HCT116 (cell line): ENCODE measurements around the gene FAM193A. TPM values are rescaled to one million over a fixed set of nuclear protein-coding genes. Genes with fewer than 3 reads are reported as not detected.

Experiments
- ATAC-seq: fragments of 200-7000 bp; cut with Tn5 transposase; 2 replicates; pipeline ENCODE4 v1.9.1; 2020; ENCODE audit warnings: mild to moderate bottlenecking, moderate library complexity
- BruUV-seq: library from RNA; stranded (reverse); fragments of 400-500 nt; replicated peaks from 2 replicates; lab custom pipeline; 2021; lab: Mats Ljungman, UMichigan
- CTCF ChIA-PET: fragments of 300-600 bp; sonication (Branson Sonifier 250); formaldehyde crosslinking; loops from one replicate; lab custom pipeline; 2021; ENCODE audit warnings: antibody characterized with exemption; lab: Charles Lee
- POLR2A ChIA-PET: fragments of 300-600, 350-600 bp; sonication (Branson Sonifier 250); formaldehyde crosslinking; loops from one replicate; lab custom pipeline; 2021; ENCODE audit warnings: antibody characterized with exemption; lab: Charles Lee
- RAD21 ChIA-PET, 2 experiments: fragments of 300-600 bp; sonication (Branson Sonifier 250); formaldehyde crosslinking; loops; one replicate each; lab custom pipeline; 2023; ENCODE audit warnings: low total read pairs in 2 of 2; ENCODE audit not compliant: uncharacterized antibody in 2 of 2, unreplicated experiment in 2 of 2, low non-redundant PET in 1 of 2; lab: Charles Lee
- DNase-seq: peaks from one replicate; pipeline ENCODE4 v3.0.0-alpha.2; 2010; ENCODE audit warnings: low read depth, low spot score
- H2AFZ ChIP-seq: fragments of 200-600 bp; shearing (Covaris generic), sonication (generic); 2 replicates; pipeline ENCODE4 v1.6.1; 2017; ENCODE audit warnings: low read depth, mixed run types, mixed read lengths, antibody characterized with exemption, low read length; ENCODE audit not compliant: poor library complexity, severe bottlenecking
- H3K27ac ChIP-seq: 2 replicates; pipeline ENCODE4 v1.5.1; 2012; ENCODE audit warnings: low read depth, low read length
- H3K27me3 ChIP-seq: fragments of 200-600 bp; sonication (generic); 2 replicates; pipeline ENCODE4 v1.6.1; 2016; ENCODE audit warnings: mixed run types, low read length, mixed read lengths; ENCODE audit not compliant: insufficient read depth
- H3K36me3 ChIP-seq, 2 experiments: fragments of 200-500 bp in 1 of 2; fragments of 200-600 bp in 1 of 2; sonication (Bioruptor generic) in 1 of 2; sonication (generic) in 1 of 2; 2 replicates each; pipeline versions ENCODE4 v1.5.1 to v1.6.1; 2014 to 2016; ENCODE audit warnings: low read length in 2 of 2, inconsistent platforms in 1 of 2, mixed read lengths in 1 of 2, mixed run types in 1 of 2; ENCODE audit not compliant: insufficient read depth in 2 of 2, control insufficient read depth in 1 of 2
- H3K4me1 ChIP-seq, 2 experiments: fragments of 200-600 bp in 1 of 2; sonication (generic) in 1 of 2; 2 replicates each; pipeline versions ENCODE4 v1.5.1 to v1.6.1; 2012 to 2017; ENCODE audit warnings: low read length in 2 of 2, inconsistent platforms in 1 of 2, mild to moderate bottlenecking in 1 of 2, mixed read lengths in 1 of 2, mixed run types in 1 of 2, moderate library complexity in 1 of 2; ENCODE audit not compliant: insufficient read depth in 2 of 2, control insufficient read depth in 1 of 2
- H3K4me2 ChIP-seq: fragments of 200-600 bp; sonication (generic); 2 replicates; pipeline ENCODE4 v1.6.1; 2017; ENCODE audit warnings: mixed run types, low read length, mixed read lengths
- H3K4me3 ChIP-seq, 2 experiments: fragments of 200-600 bp in 1 of 2; sonication (generic) in 1 of 2; replicated peaks in 1 of 2; 2 replicates each; pipeline ENCODE4 v1.5.1; 2011 to 2016; ENCODE audit warnings: low read length in 2 of 2, control low read depth in 1 of 2, low read depth in 1 of 2, mild to moderate bottlenecking in 1 of 2, mixed read lengths in 1 of 2, mixed run types in 1 of 2
- H3K79me2 ChIP-seq: fragments of 200-600 bp; sonication (generic); 2 replicates; pipeline ENCODE4 v1.6.1; 2017; ENCODE audit warnings: mild to moderate bottlenecking, mixed run types, low read length, moderate library complexity, mixed read lengths; ENCODE audit not compliant: insufficient read depth
- H3K9ac ChIP-seq: fragments of 200-600 bp; sonication (generic); 2 replicates; pipeline ENCODE4 v1.6.1; 2016; ENCODE audit warnings: low read length, mixed read lengths
- H3K9me2 ChIP-seq: fragments of 200-600 bp; sonication (generic), shearing (Covaris generic); 2 replicates; pipeline ENCODE4 v1.6.1; 2017; ENCODE audit warnings: mixed run types, mild to moderate bottlenecking, moderate library complexity; ENCODE audit not compliant: insufficient read depth
- H3K9me3 ChIP-seq, 2 experiments: fragments of 200-500 bp in 1 of 2; fragments of 200-600 bp in 1 of 2; sonication (Bioruptor generic) in 1 of 2; sonication (generic) in 1 of 2; 2 replicates each; pipeline ENCODE4 v1.6.1; 2014 to 2017; ENCODE audit warnings: low read length in 2 of 2, mixed read lengths in 2 of 2, inconsistent platforms in 1 of 2, low read depth in 1 of 2, mild to moderate bottlenecking in 1 of 2, mixed run types in 1 of 2, moderate library complexity in 1 of 2; ENCODE audit not compliant: control insufficient read depth in 1 of 2, insufficient read depth in 1 of 2
- H4K20me1 ChIP-seq: fragments of 200-600 bp; sonication (generic), shearing (Covaris generic); 2 replicates; pipeline ENCODE4 v1.6.1; 2017; ENCODE audit warnings: mixed run types, mild to moderate bottlenecking, moderate library complexity; ENCODE audit not compliant: insufficient read depth
- CBX3 ChIP-seq: IDR thresholded peaks from 2 replicates; pipeline ENCODE4 v1.6.1; 2012; ENCODE audit warnings: low read depth
- CEBPB ChIP-seq: IDR thresholded peaks from 2 replicates; pipeline ENCODE4 v1.6.1; 2012; ENCODE audit warnings: low read depth
- EZH2 ChIP-seq: fragments of 200-600 bp; sonication (generic); IDR thresholded peaks from 2 replicates; pipeline ENCODE4 v1.6.1; 2017; ENCODE audit warnings: antibody characterized with exemption, mixed run types
- EZH2phosphoT487 ChIP-seq: fragments of 200-600 bp; IDR thresholded peaks from 2 replicates; pipeline ENCODE4 v1.6.1; 2018; ENCODE audit warnings: antibody characterized with exemption, borderline replicate concordance
- FOSL1 ChIP-seq: IDR thresholded peaks from 2 replicates; pipeline ENCODE4 v1.6.1; 2012; ENCODE audit warnings: low read depth
- POLR2A ChIP-seq: IDR thresholded peaks from 2 replicates; pipeline ENCODE4 v1.7.0; 2011; ENCODE audit warnings: borderline replicate concordance; ENCODE audit not compliant: insufficient read depth, insufficient read length; ENCODE audit errors: extremely low read depth
- POLR2AphosphoS5 ChIP-seq: IDR thresholded peaks from 2 replicates; pipeline ENCODE4 v1.6.1; 2011; ENCODE audit warnings: mild to moderate bottlenecking, low read depth, low read length, moderate library complexity
- RAD21 ChIP-seq: IDR thresholded peaks from 2 replicates; pipeline ENCODE4 v1.6.1; 2012; ENCODE audit warnings: low read depth, mild to moderate bottlenecking
- SIN3A ChIP-seq: IDR thresholded peaks from 2 replicates; pipeline ENCODE4 v1.6.1; 2012; ENCODE audit warnings: low read depth
- SP1 ChIP-seq: IDR thresholded peaks from 2 replicates; pipeline ENCODE4 v1.6.1; 2012; ENCODE audit warnings: low read depth
- SRF ChIP-seq: IDR thresholded peaks from 2 replicates; pipeline ENCODE4 v1.6.1; 2012; ENCODE audit warnings: low read depth
- ZBTB33 ChIP-seq: IDR thresholded peaks from 2 replicates; pipeline ENCODE4 v1.6.1; 2011; ENCODE audit warnings: mild to moderate bottlenecking, low read length, moderate library complexity; ENCODE audit not compliant: insufficient replicate concordance; ENCODE audit errors: extremely low read depth
- ZFX ChIP-seq: fragments of 450-650 bp; IDR thresholded peaks from 2 replicates; pipeline ENCODE4 v1.6.1; 2017
- intact Hi-C: fragments of 100-400 bp; cut with micrococcal nuclease; formaldehyde crosslinking; loops from 2 replicates; pipeline ENCODE4 v1.10.0; 2022
- total RNA-seq: library from RNA; stranded (reverse); gene quantifications from one replicate; pipeline ENCODE4 v1.2.1, GENCODE V29; 2021; ENCODE audit not compliant: unreplicated experiment
- TF ChIP-seq, protein P1 (sequence below), 3 experiments: fragments of 200-600 bp in 1 of 3; sonication (generic) in 1 of 3; IDR thresholded peaks in 2 of 3; conservative IDR thresholded peaks in 1 of 3; 2 replicates each; pipeline ENCODE4 v1.5.1; 2012 to 2017; ENCODE audit warnings: low read depth in 2 of 3, low read length in 2 of 3, antibody characterized with exemption in 1 of 3, borderline replicate concordance in 1 of 3, control low read depth in 1 of 3, mild to moderate bottlenecking in 1 of 3, mixed read lengths in 1 of 3, mixed run types in 1 of 3, moderate library complexity in 1 of 3; ENCODE audit not compliant: insufficient read depth in 1 of 3

The FAM193A gene
- total RNA-seq, 1 experiment from 2014 or later: 15.7 TPM

GRCh38 chr4:2560167-2560566, 23.7 kb downstream of the FAM193A start:
- H3K79me2 ChIP-seq: peaks cover 95% of the 10 kb centered on the region
- ATAC-seq: no peak
- POLR2A ChIA-PET: no interaction called here

More at GRCh38 chr4:2560167-2560566, 23.7 kb downstream of the FAM193A start:
- no TSS peak for BruUV-seq
- CTCF ChIA-PET: no interaction called here
- Histone ChIP-seq H3K27ac (no peak overlapping the region), H3K27me3 (no peaks in the 10 kb centered on the region), H3K9ac (no peak overlapping the region), H3K4me3 (no peak overlapping the region), H3K36me3 (no peaks in the 10 kb centered on the region), H3K4me2 (no peak overlapping the region), H3K9me3 (no peaks in the 10 kb centered on the region)
- intact Hi-C loops: no loop called here
- TF ChIP-seq EZH2phosphoT487 (no peak), RAD21 (no peak), ZBTB33 (no peak), SRF (no peak), POLR2A (no peak), SP1 (no peak), FOSL1 (no peak), SIN3A (no peak), EZH2 (no peak), CEBPB (no peak), POLR2AphosphoS5 (no peak), CBX3 (no peak), ZFX (no peak)
- TF ChIP-seq, protein P1, sequence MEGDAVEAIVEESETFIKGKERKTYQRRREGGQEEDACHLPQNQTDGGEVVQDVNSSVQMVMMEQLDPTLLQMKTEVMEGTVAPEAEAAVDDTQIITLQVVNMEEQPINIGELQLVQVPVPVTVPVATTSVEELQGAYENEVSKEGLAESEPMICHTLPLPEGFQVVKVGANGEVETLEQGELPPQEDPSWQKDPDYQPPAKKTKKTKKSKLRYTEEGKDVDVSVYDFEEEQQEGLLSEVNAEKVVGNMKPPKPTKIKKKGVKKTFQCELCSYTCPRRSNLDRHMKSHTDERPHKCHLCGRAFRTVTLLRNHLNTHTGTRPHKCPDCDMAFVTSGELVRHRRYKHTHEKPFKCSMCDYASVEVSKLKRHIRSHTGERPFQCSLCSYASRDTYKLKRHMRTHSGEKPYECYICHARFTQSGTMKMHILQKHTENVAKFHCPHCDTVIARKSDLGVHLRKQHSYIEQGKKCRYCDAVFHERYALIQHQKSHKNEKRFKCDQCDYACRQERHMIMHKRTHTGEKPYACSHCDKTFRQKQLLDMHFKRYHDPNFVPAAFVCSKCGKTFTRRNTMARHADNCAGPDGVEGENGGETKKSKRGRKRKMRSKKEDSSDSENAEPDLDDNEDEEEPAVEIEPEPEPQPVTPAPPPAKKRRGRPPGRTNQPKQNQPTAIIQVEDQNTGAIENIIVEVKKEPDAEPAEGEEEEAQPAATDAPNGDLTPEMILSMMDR (IDR thresholded peaks at IDR 0.05 in 2 of 3, conservative IDR thresholded peaks at IDR 0.05 in 1 of 3; ENCODE audit: borderline replicate concordance in 1 of 3, insufficient read depth in 1 of 3, low read depth in 2 of 3, low read length in 2 of 3): no peak
- TF ChIP-seq, all 23 proteins: peak for 0
- Histone ChIP-seq H4K20me1 (peaks cover 5% of the 10 kb centered on the region; the same call in 1 of the 2 replicates), H3K9me2 (no peaks in the 10 kb centered on the region), H2AFZ (no peak overlapping the region), H3K4me1 (no peaks in the 10 kb centered on the region; a peak in 1 of 4 replicates)
- RAD21 ChIA-PET: no interaction called here
- DNase-seq: no peak
